Measurements from ENCODE around the gene UBR2. TPM values are rescaled to one million over a fixed set of nuclear protein-coding genes. Genes with fewer than 3 reads are reported as not detected.

UBR2 gene
- total RNA-seq, 2 donors from 2014 or later = 18.6 to 27.8 TPM

- peaks cover 52% of the 10 kb centered on the region for H3K36me3 ChIP-seq
- no peak for DNase-seq (ENCODE audit: low spot score)
- no peak for TF ChIP-seq CTCF (IDR thresholded peaks at IDR 0.05)
- H3K4me3 ChIP-seq = no peak overlapping the region
- H3K9me3 ChIP-seq = no peaks in the 10 kb centered on the region
- H3K4me1 ChIP-seq = peaks cover 0 to 4% of the 10 kb centered on the region in 2 donors
- no peaks in the 10 kb centered on the region for H3K27me3 ChIP-seq
- no peak overlapping the region for H3K27ac ChIP-seq
These were observed 63.8 kb downstream of the UBR2 start for GRCh38 chr6:42627674-42628073.

- TF ChIP-seq CTCF (IDR thresholded peaks at IDR 0.05) = no peak
- Histone ChIP-seq H3K27me3 (no peaks in the 10 kb centered on the region), H3K9me3 (no peaks in the 10 kb centered on the region), H3K36me3 (peaks cover 55% of the 10 kb centered on the region), H3K4me3 (no peak overlapping the region), H3K4me1 (peaks cover 0 to 4% of the 10 kb centered on the region in 2 donors), H3K27ac (no peak overlapping the region)
- no peak for DNase-seq (ENCODE audit: low spot score)
These were observed 64.8 kb downstream of the UBR2 start for GRCh38 chr6:42628604-42629003.

- TF ChIP-seq CTCF (IDR thresholded peaks at IDR 0.05) = no peak
- no peak for DNase-seq (ENCODE audit: low spot score)
- Histone ChIP-seq H3K4me3 (no peak overlapping the region), H3K36me3 (peaks cover 63% of the 10 kb centered on the region), H3K4me1 (peaks cover 0 to 4% of the 10 kb centered on the region in 2 donors), H3K9me3 (no peaks in the 10 kb centered on the region), H3K27ac (no peak overlapping the region), H3K27me3 (no peaks in the 10 kb centered on the region)
These were observed 66.0 kb downstream of the UBR2 start for GRCh38 chr6:42629845-42630244.

GRCh38 chr6:42637681-42638080 is 73.9 kb downstream of the UBR2 start:
- Histone ChIP-seq H3K27ac (no peak overlapping the region), H3K4me1 (no peaks in the 10 kb centered on the region), H3K9me3 (no peaks in the 10 kb centered on the region), H3K4me3 (no peak overlapping the region), H3K36me3 (peaks cover 85% of the 10 kb centered on the region), H3K27me3 (no peaks in the 10 kb centered on the region)
- no peak for TF ChIP-seq CTCF (IDR thresholded peaks at IDR 0.05)
- no peak for DNase-seq (ENCODE audit: low spot score)

- no peak for DNase-seq (ENCODE audit: low spot score)
- Histone ChIP-seq H3K4me1 (no peaks in the 10 kb centered on the region), H3K36me3 (peaks cover 85% of the 10 kb centered on the region), H3K27me3 (no peaks in the 10 kb centered on the region), H3K4me3 (no peak overlapping the region), H3K27ac (no peak overlapping the region), H3K9me3 (no peaks in the 10 kb centered on the region)
- TF ChIP-seq CTCF (IDR thresholded peaks at IDR 0.05) = no peak
These were observed 79.0 kb downstream of the UBR2 start for GRCh38 chr6:42642794-42643193.

- Histone ChIP-seq H3K4me3 (no peak overlapping the region), H3K27me3 (no peaks in the 10 kb centered on the region), H3K27ac (no peak overlapping the region), H3K9me3 (no peaks in the 10 kb centered on the region), H3K4me1 (no peaks in the 10 kb centered on the region), H3K36me3 (peaks cover 91% of the 10 kb centered on the region)
- TF ChIP-seq CTCF (IDR thresholded peaks at IDR 0.05) = no peak
- no peak for DNase-seq (ENCODE audit: low spot score)
These were observed 80.4 kb downstream of the UBR2 start for GRCh38 chr6:42644211-42644610.

Measured in right atrium auricular region (tissue), 2 donors.